GM12878 (cell line): ENCODE results near the gene SPRING1. TPM values are rescaled to one million over a fixed set of nuclear protein-coding genes. Genes with fewer than 3 reads are reported as not detected.

Experiments
- ATAC-seq: fragments of 200-7000 bp; cut with Tn5 transposase; 3 replicates; pipeline ENCODE4 v1.9.1; 2020; ENCODE audit warnings: mild to moderate bottlenecking, moderate library complexity
- BruUV-seq: library from RNA; stranded (reverse); fragments of 400-500 nt; replicated peaks from 2 replicates; lab custom pipeline; 2021; lab: Mats Ljungman, UMichigan
- CTCF ChIA-PET: fragments of 300-600 bp; sonication (Branson Sonifier 250); formaldehyde crosslinking; extraction: SDS; loops from one replicate; lab custom pipeline; 2021; ENCODE audit warnings: inconsistent platforms; lab: Yijun Ruan, JAX
- POLR2A ChIA-PET: fragments of 350-600 bp; formaldehyde crosslinking; extraction: SDS; loops from one replicate; lab custom pipeline; 2021; ENCODE audit warnings: inconsistent platforms; lab: Charles Lee
- RAD21 ChIA-PET: fragments of 300-600 bp; sonication (Branson Sonifier 250); formaldehyde crosslinking; loops from one replicate; lab custom pipeline; 2023; ENCODE audit warnings: antibody characterized with exemption; ENCODE audit not compliant: unreplicated experiment; lab: Charles Lee
- SMC1A ChIA-PET: fragments of 300-600 bp; sonication (Branson Sonifier 250); formaldehyde crosslinking; loops from one replicate; lab custom pipeline; 2023; ENCODE audit not compliant: unreplicated experiment, uncharacterized antibody; lab: Charles Lee
- DNase-seq: peaks from one replicate; pipeline ENCODE4 v3.0.0-alpha.2; 2011; ENCODE audit warnings: low read depth, low spot score
- FAIRE-seq: peaks from 3 replicates; lab custom pipeline; 2011; peaks lifted over from hg19 to GRCh38; lab: Jason Lieb, UNC
- H2AFZ ChIP-seq: 2 replicates; pipeline ENCODE4 v1.6.0; 2011; ENCODE audit warnings: low read depth, low read length, control low read depth; ENCODE audit not compliant: control insufficient read depth
- H3K27ac ChIP-seq: 2 replicates; pipeline ENCODE4 v1.5.1; 2011; ENCODE audit warnings: control low read depth; ENCODE audit not compliant: control insufficient read depth, insufficient read depth
- H3K27me3 ChIP-seq, 2 experiments: replicated peaks in 1 of 2; 2 replicates each; pipeline versions ENCODE4 v1.6.0 to v1.6.1; 2011; ENCODE audit warnings: low read length in 1 of 2; ENCODE audit not compliant: control insufficient read depth in 2 of 2, insufficient read depth in 2 of 2
- H3K36me3 ChIP-seq, 2 experiments: 2 replicates each; pipeline ENCODE4 v1.5.1; 2011; ENCODE audit warnings: low read length in 1 of 2; ENCODE audit not compliant: control insufficient read depth in 2 of 2, insufficient read depth in 2 of 2
- H3K4me1 ChIP-seq: 2 replicates; pipeline ENCODE4 v1.6.1; 2011; ENCODE audit warnings: mild to moderate bottlenecking, low read length, moderate library complexity, mixed read lengths; ENCODE audit not compliant: control insufficient read depth, insufficient read depth
- H3K4me2 ChIP-seq: 2 replicates; pipeline ENCODE4 v1.6.0; 2011; ENCODE audit warnings: control low read depth; ENCODE audit not compliant: control insufficient read depth, insufficient read depth
- H3K4me3 ChIP-seq: fragments of 200-600 bp; sonication (generic); 2 replicates; pipeline ENCODE4 v1.5.1; 2016
- H3K79me2 ChIP-seq: 2 replicates; pipeline ENCODE4 v1.6.0; 2011; ENCODE audit warnings: low read length; ENCODE audit not compliant: control insufficient read depth, insufficient read depth
- H3K9ac ChIP-seq: 2 replicates; pipeline ENCODE4 v1.8.0; 2011; ENCODE audit warnings: low read length, control low read depth, mixed read lengths; ENCODE audit not compliant: control insufficient read depth, insufficient read depth
- H3K9me3 ChIP-seq: replicated peaks from 3 replicates; pipeline ENCODE4 v1.5.1; 2011; ENCODE audit warnings: mild to moderate bottlenecking, low read length; ENCODE audit not compliant: control insufficient read depth, insufficient read depth
- H4K20me1 ChIP-seq: 2 replicates; pipeline ENCODE4 v1.6.0; 2011; ENCODE audit not compliant: control insufficient read depth, insufficient read depth
- BCL11A ChIP-seq: IDR thresholded peaks from 2 replicates; pipeline ENCODE4 v1.6.1; 2011; ENCODE audit warnings: low read depth, low read length
- CHD1 ChIP-seq: IDR thresholded peaks from 2 replicates; pipeline ENCODE4 v1.6.1; 2012; ENCODE audit warnings: low read depth, low read length, improper control_type of control experiment
- GATAD2B ChIP-seq: fragments of 450-650 bp; conservative IDR thresholded peaks from 2 replicates; pipeline ENCODE4 v1.6.1; 2017; ENCODE audit warnings: low read depth, mild to moderate bottlenecking, moderate library complexity
- KLF5 ChIP-seq: fragments of 450-650 bp; IDR thresholded peaks from 2 replicates; pipeline ENCODE4 v1.6.1; 2014; ENCODE audit warnings: mild to moderate bottlenecking; ENCODE audit not compliant: partially characterized antibody
- RBBP5 ChIP-seq: fragments of 200-600 bp; sonication (generic); conservative IDR thresholded peaks from 2 replicates; pipeline ENCODE4 v1.6.1; 2016
- SREBF2 ChIP-seq: IDR thresholded peaks from 2 replicates; pipeline ENCODE4 v1.6.1; 2012; ENCODE audit warnings: mild to moderate bottlenecking, low read length
- ZNF24 ChIP-seq: fragments of 450-650 bp; IDR thresholded peaks from 2 replicates; pipeline ENCODE4 v1.6.1; 2017; ENCODE audit warnings: antibody characterized with exemption, mild to moderate bottlenecking
- WGBS: methylation state at CpG from one replicate; pipeline ENCODE4 v1.1.6; 2016; ENCODE audit warnings: low lambda C conversion rate; ENCODE audit not compliant: insufficient replicate concordance, insufficient coverage; ENCODE audit errors: missing lambda C conversion rate; 5-methylcytosine and 5-hydroxymethylcytosine counted together
- in situ Hi-C: fragments of 300-500 bp; cut with MboI; formaldehyde crosslinking; loops from 9 replicates; pipeline ENCODE4 v1.14.3; 2018; ENCODE audit warnings: mixed read lengths
- intact Hi-C: fragments of 100-400 bp; cut with micrococcal nuclease; formaldehyde crosslinking; loops from one replicate; pipeline ENCODE4 v1.14.2; 2022; ENCODE audit not compliant: unreplicated experiment
- polyA plus RNA-seq, 11 experiments: library from polyadenylated mRNA; depleted of rRNA in 4 of 11; unstranded in 6 of 11; stranded (reverse) in 5 of 11; fragments of >200 nt; fragmentation: Nextera tagmentation in 4 of 11; fragmentation: Illumina TruSeq in 1 of 11; extraction: Ambion mirVana in 4 of 11; extraction: Trizol in 1 of 11; gene quantifications; 1 replicate in 1 of 11; 2 replicates in 10 of 11; pipeline versions ENCODE4 v1.2.1 to v1.2.3, GENCODE V29; 2011 to 2016; ENCODE audit warnings: inconsistent platforms in 2 of 11, missing spikeins in 2 of 11, low read depth in 1 of 11
- total RNA-seq, 4 experiments: library from RNA; depleted of rRNA in 3 of 4; stranded (reverse); fragments of >200 nt in 3 of 4; fragmentation: Illumina TruSeq in 1 of 4; extraction: Trizol in 1 of 4; gene quantifications; 2 replicates each; pipeline versions ENCODE4 v1.2.1 to v1.2.3, GENCODE V29; 2013 to 2021
- TF ChIP-seq, protein P1 (sequence below): fragments of 450-650 bp; IDR thresholded peaks from 2 replicates; pipeline ENCODE4 v1.6.1; 2017; ENCODE audit warnings: low read depth, mild to moderate bottlenecking, moderate library complexity

Gene SPRING1
- total and polyA plus RNA-seq, 10 of the 15 experiments (the other 5 are each of a cell fraction or from before 2014, with no cell fraction given), result 2.5 to 25.7 (median 14.3) TPM

DNA sequence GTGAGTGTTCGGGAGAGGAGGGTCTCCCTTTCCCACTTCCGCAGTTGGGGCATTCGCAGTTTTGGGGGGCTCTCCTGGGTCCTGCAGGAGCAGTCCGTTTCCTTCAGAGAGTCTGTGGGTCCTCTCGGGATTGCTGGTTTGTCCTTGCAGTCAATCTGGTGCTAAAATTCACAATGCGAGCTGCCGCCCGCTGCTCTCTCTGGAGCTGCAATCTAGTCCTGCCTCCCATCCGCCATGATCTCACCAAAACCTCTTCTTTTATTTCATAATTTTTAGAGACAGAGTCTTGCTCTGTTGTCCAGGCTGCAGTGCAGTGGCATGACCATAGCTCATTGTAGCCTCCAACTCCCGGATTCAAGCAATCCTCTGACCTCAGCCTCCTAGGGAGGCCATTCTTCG is 22.8 kb upstream of the SPRING1 start:
- in situ Hi-C loops, result no loop called here
- H3K4me3 ChIP-seq, result no peak overlapping the region
- H3K27ac ChIP-seq, result no peak overlapping the region
- H3K4me2 ChIP-seq, result peak overlapping the region; percentile 25; the same call in 1 of the 2 replicates
- intact Hi-C loops, result no loop called here
- peaks cover 0 to 3% of the 10 kb centered on the region in 2 experiments for H3K36me3 ChIP-seq
- CTCF ChIA-PET, result interaction anchor here (0.8 to 2.6 kb wide), 6 partner anchors 17 to 1076 kb away, joined by 3 to 8 read pairs (median 4); no protein-coding TSS in a partner anchor
- SMC1A ChIA-PET, result interaction anchor here (1.0 kb wide), 1 partner anchor 97 kb away, joined by 3 read pairs; no protein-coding TSS in a partner anchor
- H4K20me1 ChIP-seq, result no peaks in the 10 kb centered on the region
- BruUV-seq, result no TSS peak
- 97% methylated on average over 11 of the region's 11 CpGs for WGBS
- no peaks in the 10 kb centered on the region for H3K4me1 ChIP-seq
- POLR2A ChIA-PET, result interaction anchor here (0.6 kb wide), 1 partner anchor 106 kb away, joined by 3 read pairs; no protein-coding TSS in a partner anchor
- DNase-seq (no peak), FAIRE-seq (no peak), ATAC-seq (no peak)
- H3K9me3 ChIP-seq, result no peaks in the 10 kb centered on the region
- TF ChIP-seq KLF5 (no peak), ZNF24 (no peak), BCL11A (no peak), SREBF2 (no peak), RBBP5 (no peak), CHD1 (no peak), GATAD2B (no peak)
- TF ChIP-seq, protein P1, sequence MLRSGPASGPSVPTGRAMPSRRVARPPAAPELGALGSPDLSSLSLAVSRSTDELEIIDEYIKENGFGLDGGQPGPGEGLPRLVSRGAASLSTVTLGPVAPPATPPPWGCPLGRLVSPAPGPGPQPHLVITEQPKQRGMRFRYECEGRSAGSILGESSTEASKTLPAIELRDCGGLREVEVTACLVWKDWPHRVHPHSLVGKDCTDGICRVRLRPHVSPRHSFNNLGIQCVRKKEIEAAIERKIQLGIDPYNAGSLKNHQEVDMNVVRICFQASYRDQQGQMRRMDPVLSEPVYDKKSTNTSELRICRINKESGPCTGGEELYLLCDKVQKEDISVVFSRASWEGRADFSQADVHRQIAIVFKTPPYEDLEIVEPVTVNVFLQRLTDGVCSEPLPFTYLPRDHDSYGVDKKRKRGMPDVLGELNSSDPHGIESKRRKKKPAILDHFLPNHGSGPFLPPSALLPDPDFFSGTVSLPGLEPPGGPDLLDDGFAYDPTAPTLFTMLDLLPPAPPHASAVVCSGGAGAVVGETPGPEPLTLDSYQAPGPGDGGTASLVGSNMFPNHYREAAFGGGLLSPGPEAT, result no peak
- no peaks in the 10 kb centered on the region for H3K79me2 ChIP-seq
- H2AFZ ChIP-seq, result no peak overlapping the region
- RAD21 ChIA-PET, result no interaction called here
- H3K27me3 ChIP-seq, result no peaks in the 10 kb centered on the region
- H3K9ac ChIP-seq, result no peak overlapping the region
